ENCODE measurements around the gene EGLN2.
"Not testable (repeated sequence)": the region's sequence is repeated elsewhere in the genome, so short reads cannot be mapped to it uniquely, and the experiment has no call there.

Gene EGLN2

DNA sequence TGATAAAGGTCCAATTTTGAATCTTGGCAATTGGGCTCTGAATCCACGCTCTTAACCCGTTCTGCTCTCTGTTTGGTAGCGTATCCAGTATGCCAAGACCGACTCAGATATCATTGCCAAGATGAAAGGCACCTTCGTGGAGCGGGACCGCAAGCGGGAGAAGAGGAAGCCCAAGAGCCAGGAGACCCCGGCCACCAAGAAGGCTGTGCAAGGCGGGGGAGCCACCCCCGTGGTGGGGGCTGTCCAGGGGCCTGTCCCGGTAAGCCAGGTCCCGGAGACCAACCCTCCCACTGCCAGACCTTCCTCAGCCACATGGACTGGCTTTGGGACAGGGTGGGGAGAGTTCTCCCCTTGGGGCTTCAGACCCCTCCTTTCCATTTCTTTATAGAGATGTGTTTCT lies 39.6 kb upstream of the EGLN2 start:
- no peak overlapping the region for H3K4me3 ChIP-seq (ENCODE audit: low read depth, low read length)
- peaks cover 9% of the 10 kb centered on the region for H3K79me2 ChIP-seq
- no peaks in the 10 kb centered on the region for H3K4me1 ChIP-seq
- H3K27ac ChIP-seq, result no peak overlapping the region
- H3K4me2 ChIP-seq (ENCODE audit: low read length), result no peak overlapping the region
- no peak overlapping the region for H2AFZ ChIP-seq
- TF ChIP-seq, protein P1, sequence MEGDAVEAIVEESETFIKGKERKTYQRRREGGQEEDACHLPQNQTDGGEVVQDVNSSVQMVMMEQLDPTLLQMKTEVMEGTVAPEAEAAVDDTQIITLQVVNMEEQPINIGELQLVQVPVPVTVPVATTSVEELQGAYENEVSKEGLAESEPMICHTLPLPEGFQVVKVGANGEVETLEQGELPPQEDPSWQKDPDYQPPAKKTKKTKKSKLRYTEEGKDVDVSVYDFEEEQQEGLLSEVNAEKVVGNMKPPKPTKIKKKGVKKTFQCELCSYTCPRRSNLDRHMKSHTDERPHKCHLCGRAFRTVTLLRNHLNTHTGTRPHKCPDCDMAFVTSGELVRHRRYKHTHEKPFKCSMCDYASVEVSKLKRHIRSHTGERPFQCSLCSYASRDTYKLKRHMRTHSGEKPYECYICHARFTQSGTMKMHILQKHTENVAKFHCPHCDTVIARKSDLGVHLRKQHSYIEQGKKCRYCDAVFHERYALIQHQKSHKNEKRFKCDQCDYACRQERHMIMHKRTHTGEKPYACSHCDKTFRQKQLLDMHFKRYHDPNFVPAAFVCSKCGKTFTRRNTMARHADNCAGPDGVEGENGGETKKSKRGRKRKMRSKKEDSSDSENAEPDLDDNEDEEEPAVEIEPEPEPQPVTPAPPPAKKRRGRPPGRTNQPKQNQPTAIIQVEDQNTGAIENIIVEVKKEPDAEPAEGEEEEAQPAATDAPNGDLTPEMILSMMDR (IDR thresholded peaks at IDR 0.05), result no peak
- no peak overlapping the region for H3K9ac ChIP-seq
- H3K27me3 ChIP-seq (ENCODE audit: control insufficient read depth, insufficient read depth, low read length), result no peaks in the 10 kb centered on the region
- no peaks in the 10 kb centered on the region for H3K9me3 ChIP-seq (ENCODE audit: control insufficient read depth, low read length)
- H3K36me3 ChIP-seq (ENCODE audit: control insufficient read depth, insufficient read depth, low read length), result no peaks in the 10 kb centered on the region

DNA sequence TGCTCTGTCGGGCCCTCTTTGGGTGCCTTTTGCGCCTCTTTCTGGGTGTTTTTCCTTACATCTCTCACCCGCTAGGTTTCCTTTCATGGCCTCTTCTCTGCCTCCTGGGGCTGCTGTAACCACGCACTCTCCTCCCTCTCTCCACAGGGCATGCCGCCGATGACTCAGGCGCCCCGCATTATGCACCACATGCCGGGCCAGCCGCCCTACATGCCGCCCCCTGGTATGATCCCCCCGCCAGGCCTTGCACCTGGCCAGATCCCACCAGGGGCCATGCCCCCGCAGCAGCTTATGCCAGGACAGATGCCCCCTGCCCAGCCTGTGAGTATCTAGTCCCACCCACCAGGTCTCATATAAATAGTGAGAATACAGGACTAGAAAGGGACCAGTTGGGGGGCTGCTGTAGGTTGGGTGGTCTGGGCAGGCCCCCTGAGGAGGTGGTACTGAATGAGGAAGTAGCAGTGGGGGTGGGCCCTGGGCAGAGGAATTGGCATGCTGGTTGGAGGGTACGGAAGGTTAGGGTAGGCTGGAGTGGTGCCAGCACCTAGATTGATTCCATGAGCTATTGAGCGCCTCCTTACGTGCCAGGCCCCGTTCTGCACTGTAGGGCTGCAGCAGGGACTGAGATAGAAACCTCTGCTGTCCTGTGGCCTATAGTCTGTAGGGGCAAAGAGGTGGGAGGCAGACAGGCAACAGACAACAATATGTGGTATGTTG lies 36.1 kb upstream of the EGLN2 start:
- Histone ChIP-seq H3K79me2 (no peaks in the 10 kb centered on the region), H3K27me3 (ENCODE audit: control insufficient read depth, insufficient read depth, low read length) (no peaks in the 10 kb centered on the region), H3K4me2 (ENCODE audit: low read length) (no peak overlapping the region), H3K4me1 (no peaks in the 10 kb centered on the region), H2AFZ (no peak overlapping the region), H3K4me3 (ENCODE audit: low read depth, low read length) (no peak overlapping the region), H3K9me3 (ENCODE audit: control insufficient read depth, low read length) (no peaks in the 10 kb centered on the region), H3K27ac (no peak overlapping the region), H3K36me3 (ENCODE audit: control insufficient read depth, insufficient read depth, low read length) (no peaks in the 10 kb centered on the region), H3K9ac (no peak overlapping the region)
- TF ChIP-seq, protein P1 (IDR thresholded peaks at IDR 0.05), result no peak

DNA sequence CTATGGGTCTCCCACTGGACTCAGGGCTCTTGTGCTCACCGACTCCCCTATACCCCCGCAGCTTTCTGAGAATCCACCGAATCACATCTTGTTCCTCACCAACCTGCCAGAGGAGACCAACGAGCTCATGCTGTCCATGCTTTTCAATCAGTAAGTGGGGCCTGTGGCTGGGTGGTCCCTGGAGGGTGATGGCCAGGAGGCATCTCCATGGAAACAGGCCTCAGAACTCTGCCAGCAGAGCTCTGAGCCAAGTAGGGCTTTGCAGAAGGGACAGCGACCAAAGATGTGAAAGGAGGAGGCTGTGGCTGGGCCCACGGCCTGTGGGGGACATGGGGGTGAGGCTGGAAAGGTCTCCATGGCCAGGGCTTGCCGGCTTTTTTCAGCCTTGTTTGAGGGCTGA lies 35.5 kb upstream of the EGLN2 start:
- Histone ChIP-seq H3K9ac (no peak overlapping the region), H2AFZ (no peak overlapping the region), H3K4me1 (no peaks in the 10 kb centered on the region), H3K36me3 (ENCODE audit: control insufficient read depth, insufficient read depth, low read length) (no peaks in the 10 kb centered on the region), H3K27me3 (ENCODE audit: control insufficient read depth, insufficient read depth, low read length) (no peaks in the 10 kb centered on the region), H3K4me3 (ENCODE audit: low read depth, low read length) (no peak overlapping the region), H3K4me2 (ENCODE audit: low read length) (no peak overlapping the region), H3K27ac (no peak overlapping the region), H3K79me2 (no peaks in the 10 kb centered on the region), H3K9me3 (ENCODE audit: control insufficient read depth, low read length) (no peaks in the 10 kb centered on the region)
- TF ChIP-seq, protein P1 (IDR thresholded peaks at IDR 0.05), result no peak

DNA sequence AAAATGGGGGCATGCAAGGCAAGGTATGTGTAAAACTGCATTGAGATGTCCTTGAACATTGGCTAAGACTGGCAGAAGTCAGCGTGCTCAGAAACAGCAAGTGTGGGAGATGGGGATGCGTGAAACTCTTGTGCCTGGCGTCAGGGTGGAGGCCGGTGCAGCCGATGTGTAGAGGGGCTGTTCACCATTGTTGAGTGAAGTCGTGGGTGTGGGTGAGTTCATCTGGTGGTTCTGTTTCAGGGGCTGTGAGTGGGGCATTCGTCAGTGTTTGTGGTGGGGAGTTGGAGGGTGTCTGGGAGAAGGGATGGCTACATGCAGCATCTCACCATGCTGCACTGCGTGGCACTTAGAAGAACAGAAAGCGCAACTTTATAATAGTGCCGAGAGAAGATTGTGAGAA lies 35.0 kb upstream of the EGLN2 start:
- Histone ChIP-seq H3K9ac (no peak overlapping the region), H3K27me3 (ENCODE audit: control insufficient read depth, insufficient read depth, low read length) (no peaks in the 10 kb centered on the region), H3K4me2 (ENCODE audit: low read length) (no peak overlapping the region), H3K27ac (no peak overlapping the region), H3K36me3 (ENCODE audit: control insufficient read depth, insufficient read depth, low read length) (no peaks in the 10 kb centered on the region), H3K9me3 (ENCODE audit: control insufficient read depth, low read length) (no peaks in the 10 kb centered on the region), H3K79me2 (no peaks in the 10 kb centered on the region), H2AFZ (no peak overlapping the region), H3K4me3 (ENCODE audit: low read depth, low read length) (no peak overlapping the region), H3K4me1 (no peaks in the 10 kb centered on the region)
- TF ChIP-seq, protein P1 (IDR thresholded peaks at IDR 0.05), result no peak

DNA sequence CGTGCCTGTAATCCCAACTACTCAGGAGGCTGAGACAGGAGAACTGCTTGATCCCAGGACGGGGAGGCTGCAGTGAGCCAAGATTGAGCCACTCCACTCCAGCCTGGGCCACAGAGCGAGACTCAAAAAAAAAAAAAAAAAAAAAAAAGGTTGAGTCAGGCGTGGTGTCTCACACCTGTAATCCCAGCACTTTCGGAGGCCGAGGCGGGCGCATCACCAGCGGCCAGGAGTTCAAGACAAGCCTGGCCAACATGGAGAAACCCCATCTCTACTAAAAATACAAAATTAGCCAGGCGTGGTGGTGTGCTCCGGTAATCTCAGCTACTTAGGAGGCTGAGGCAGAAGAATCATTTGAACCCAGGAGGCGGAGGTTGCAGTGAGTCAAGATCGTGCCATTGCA lies 32.6 kb upstream of the EGLN2 start:
- not testable (repeated sequence) for H3K4me2 ChIP-seq (ENCODE audit: low read length); H3K79me2 ChIP-seq; H3K27ac ChIP-seq; H2AFZ ChIP-seq; H3K9me3 ChIP-seq (ENCODE audit: control insufficient read depth, low read length); H3K9ac ChIP-seq; H3K27me3 ChIP-seq (ENCODE audit: control insufficient read depth, insufficient read depth, low read length); H3K4me3 ChIP-seq (ENCODE audit: low read depth, low read length); H3K36me3 ChIP-seq (ENCODE audit: control insufficient read depth, insufficient read depth, low read length); H3K4me1 ChIP-seq

Data from parathyroid adenoma (tissue), 2 donors.